Measurements from ENCODE around the gene BPI.
"Not testable (repeated sequence)": the region's sequence is repeated elsewhere in the genome, so short reads cannot be mapped to it uniquely, and the experiment has no call there.

BPI gene

GRCh38 chr20:38339521-38339896, 35.6 kb downstream of the BPI start:
- not testable (repeated sequence) for DNase-seq

DNA sequence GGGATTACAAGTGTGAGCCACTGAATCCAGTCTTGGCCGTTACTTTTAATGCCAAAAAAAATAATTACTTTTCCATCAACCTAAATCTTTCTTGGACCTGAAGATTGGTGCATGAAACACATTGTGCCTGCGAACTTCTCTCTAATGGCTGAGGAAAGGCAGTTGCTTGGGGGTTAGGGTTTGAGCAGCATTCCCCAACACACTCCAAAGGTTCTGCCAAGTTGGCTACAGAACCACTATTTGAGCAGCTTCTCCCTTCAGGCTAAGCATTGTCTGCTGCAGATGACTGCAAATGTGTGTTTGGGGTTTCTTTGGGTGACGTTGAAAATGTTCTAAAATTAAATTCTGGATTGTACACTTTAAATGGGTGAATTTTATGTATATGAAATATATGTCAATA, 36.0 kb downstream of the BPI start:
- no peak for DNase-seq

DNA sequence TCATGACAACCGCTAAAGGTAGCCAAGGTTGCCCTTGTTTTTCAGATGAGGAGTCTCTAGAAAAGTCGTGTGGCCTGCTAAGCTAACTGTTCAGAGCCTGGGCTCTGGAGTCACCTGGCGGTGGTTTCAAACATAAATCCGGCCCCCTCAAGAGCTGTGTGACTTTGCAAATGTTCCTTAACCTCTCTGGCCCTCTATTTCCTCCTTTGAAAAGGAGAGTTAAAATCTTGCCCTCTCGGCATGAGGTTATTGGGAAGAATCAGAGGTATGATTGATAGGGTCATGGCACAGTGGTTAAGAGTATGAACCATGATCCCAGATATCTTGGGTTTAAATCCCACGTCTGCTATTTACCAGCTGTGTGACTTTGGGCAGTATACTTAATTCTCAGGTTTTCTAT, 36.7 kb downstream of the BPI start:
- DNase-seq, result no peak

DNA sequence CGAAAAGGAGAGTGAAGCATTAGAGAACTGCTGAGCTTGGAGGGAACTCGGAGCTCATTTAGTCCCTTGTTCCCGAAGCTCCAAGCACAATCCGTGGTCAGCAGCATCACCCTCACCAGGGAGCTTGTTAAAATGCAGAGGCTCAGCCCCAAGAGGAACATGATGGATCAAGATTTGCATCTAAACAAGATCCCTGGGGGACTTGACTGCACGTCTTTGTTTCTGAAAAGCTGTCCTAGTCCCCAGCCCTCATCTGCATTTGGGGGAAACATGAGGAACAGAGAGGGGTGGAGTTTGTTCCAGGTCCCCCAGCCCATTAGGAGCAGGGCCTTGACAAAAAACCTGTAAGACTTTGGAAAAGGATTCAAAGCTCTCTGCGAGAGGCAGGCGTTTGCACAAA, 38.3 kb downstream of the BPI start:
- no peak for DNase-seq

DNA sequence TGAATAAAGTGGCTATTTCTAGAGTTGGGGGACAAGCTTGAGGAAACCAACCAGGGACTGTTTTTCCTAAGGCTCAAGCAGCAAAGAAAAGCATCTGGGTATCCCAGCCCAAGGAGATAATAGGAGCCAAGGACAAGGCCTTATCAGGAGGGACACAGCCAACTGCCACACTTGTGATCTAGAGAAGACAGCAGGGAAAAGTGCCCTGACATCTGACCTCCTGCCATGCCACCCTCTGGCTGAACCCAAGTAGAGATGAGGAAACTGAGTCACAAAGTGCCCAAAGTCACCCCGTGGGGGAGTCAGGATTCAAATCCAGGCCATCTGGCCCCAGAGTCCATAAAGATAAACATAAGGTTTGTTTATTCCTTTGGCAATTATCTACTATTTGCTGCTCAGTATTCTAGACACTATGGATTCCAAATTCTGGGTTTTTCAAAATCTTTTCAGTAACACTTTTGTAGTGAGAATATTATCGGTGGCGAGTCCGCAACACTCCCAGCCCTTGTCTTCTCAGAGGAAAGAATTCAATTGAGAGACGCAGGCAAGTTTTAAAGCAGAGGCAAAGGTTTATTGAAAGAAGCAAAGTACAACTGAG, 38.9 kb downstream of the BPI start:
- DNase-seq, result no peak

DNA sequence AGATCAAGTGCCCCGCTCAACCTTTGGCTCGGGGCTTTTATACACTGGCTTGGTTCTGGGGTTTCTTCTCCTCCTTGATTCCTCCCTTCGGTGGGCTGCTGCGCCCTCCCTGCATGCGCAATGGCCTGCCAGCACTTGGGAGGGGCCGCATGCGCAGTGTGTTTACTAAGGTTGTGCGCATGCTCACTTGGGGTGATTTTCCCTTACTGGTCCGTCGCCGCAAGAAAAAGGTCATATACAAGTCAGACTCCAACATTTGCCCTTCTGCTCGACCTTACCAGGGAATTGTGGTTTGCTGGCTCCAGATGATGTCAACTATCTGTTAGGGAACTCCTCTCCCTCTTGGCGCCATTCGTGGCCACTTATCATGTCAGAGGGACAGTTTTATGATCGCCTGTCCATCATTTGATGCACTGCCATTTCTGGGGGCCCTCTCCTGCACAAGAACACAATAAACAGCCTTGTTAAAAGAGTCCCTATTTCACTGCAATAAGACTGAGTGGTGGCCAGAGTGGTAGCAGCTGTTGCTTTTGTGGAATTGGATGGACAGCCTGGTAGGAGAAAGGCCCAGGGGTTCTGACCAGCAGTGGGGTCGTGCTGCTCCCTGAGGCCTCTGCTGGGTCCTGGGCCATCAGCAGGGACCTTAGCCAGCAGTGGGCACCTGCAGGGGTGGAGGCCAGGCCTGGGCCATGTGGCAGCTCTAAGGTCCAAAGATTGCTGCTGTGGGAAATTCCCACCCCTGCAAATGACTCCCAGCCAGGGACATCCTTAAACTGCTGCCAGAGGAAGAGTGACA, 39.6 kb downstream of the BPI start:
- peak; percentile 57 for DNase-seq

DNA sequence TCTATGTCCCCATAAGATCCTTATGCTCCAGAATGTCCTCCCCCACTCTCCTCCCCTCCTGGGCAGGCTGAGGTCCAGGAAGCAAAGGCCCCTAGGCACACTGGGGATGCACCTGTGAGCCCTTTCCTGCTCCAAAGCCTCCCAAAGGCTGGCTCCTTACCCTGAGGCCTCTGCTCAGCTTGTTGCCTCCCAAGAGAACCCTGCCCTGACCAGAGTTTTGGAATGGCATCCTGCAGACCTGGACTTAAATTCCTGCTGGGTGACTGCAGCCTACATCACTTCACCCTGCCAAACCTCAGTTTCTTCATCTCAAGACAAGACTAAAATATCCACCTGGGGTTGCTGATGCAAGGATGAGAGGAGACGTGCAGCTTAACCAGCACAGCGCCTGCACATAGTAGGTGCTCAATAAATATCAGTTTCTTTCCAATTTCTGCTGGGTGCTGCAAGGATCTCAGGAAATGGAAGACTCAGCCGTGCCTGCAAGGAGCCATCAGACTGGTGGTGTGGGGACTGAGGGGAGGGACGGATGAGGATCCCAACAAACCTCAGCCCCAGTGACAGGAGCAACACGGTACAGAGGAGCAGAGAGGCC, 40.2 kb downstream of the BPI start:
- DNase-seq, result no peak

- DNase-seq, result no peak
Measured at GRCh38 chr20:38345643-38346042, 41.7 kb downstream of the BPI start.

GRCh38 chr20:38346247-38346651, 42.3 kb downstream of the BPI start, which contains the start of gene LBP:
TSS of gene LBP (plus strand) at chr20:38346482. CDS start at chr20:38346517, 35 bp downstream.
- no peak for DNase-seq

- no peak for DNase-seq
Measured at GRCh38 chr20:38346741-38347140, 42.8 kb downstream of the BPI start.

- DNase-seq, result no peak
Measured at GRCh38 chr20:38349856-38350255, 45.9 kb downstream of the BPI start.

GRCh38 chr20:38350879-38351775, 47.2 kb downstream of the BPI start:
- DNase-seq, result no peak

DNA sequence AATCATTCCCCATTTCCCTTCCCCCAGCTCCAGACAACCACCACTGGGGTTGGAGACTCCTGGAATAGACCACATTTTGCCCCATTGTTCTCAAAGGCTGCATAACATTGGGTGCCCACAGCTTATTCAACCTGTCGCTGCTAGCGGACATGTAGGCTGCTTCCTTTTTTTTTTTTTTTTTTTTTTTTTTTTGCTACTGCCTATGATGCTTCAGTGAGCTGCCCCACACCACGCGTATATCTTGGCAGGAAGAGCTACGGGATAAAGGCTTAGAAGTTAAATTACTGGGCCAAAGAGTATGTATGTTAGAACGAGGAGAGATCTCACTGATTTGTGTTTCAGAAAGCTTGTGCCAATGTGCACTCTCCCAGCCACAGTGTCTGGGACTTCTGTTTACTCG, 49.4 kb downstream of the BPI start:
- no peak for DNase-seq

- DNase-seq, result no peak
Measured at GRCh38 chr20:38354227-38354626, 50.3 kb downstream of the BPI start.

GRCh38 chr20:38355161-38356012, 51.4 kb downstream of the BPI start:
- no peak for DNase-seq

- no peak for DNase-seq
Measured at GRCh38 chr20:38357653-38358207, 53.8 kb downstream of the BPI start.

DNA sequence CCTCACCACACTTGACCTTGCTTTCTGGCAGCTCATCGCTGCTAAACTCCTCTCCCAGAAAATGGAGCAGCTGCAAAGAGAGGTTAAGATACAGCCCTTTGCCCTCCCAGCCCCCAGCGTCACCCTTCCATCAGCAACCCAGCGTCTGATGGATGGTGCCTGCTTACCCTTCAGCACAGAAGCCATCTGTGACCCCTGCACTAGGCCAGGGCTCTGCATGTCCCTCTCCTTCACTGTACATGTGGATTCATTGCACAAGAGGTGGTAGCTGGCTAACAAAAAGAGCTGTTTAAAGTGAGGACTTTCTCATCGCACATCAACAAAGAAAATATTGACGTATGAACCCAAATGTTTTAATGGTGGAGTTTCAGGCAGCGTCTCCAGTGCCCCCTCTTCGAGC, 54.6 kb downstream of the BPI start:
- no peak for DNase-seq

DNA sequence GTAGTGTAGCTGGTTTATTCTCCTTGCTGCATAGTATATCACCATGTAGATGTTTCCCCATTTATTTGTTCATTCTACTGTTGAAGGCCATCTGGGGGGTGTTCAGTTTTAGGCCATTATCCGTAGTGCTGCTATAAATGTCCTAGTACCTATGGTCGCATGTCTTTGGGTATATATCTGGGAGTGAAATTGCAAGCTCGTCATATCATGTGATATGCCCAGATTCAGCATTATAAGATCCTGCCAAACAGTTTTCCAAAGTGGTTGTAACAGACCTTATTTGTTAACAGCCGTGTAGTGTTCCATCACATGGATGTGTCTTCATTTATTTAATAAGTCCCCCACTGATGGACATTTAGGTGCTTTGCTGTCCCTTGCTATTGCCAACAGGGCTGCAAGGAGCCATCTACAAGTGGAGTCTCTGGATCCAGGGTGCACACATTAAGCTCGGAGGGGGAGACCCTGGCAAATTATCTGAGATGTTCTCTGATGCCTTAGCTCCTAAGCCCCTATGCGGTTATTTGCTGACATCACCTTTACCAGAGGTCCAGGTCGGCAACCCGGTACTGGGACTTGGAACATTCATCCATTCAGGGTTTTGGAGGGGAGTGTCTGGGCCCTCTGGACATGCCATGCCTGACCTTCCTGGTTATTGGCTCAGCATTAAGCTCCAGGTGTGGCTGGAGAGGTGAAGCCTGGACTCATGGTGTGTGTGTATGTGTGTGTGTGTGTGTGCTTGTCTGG, 59.2 kb downstream of the BPI start:
- DNase-seq, result no peak

GRCh38 chr20:38369389-38369788, 65.4 kb downstream of the BPI start:
- DNase-seq, result no peak

DNA sequence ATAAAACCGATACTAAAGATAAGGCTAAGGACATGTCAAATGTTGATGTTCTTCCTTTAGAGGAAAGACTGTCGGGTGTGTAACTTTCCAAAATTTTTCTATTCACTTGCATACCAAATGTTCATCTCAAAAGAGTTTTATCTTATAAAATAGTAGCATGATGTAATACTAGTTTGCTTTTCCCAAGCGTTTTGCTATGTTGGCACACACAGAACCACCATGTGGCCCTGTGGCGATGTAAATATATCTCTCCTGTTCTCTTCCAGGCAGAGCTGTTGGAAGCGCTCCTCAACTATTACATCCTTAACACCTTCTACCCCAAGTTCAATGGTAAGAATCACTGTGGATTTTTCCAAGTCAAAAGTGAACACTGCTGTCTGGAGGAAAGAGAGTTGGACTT, 68.8 kb downstream of the BPI start:
- DNase-seq, result no peak

DNA sequence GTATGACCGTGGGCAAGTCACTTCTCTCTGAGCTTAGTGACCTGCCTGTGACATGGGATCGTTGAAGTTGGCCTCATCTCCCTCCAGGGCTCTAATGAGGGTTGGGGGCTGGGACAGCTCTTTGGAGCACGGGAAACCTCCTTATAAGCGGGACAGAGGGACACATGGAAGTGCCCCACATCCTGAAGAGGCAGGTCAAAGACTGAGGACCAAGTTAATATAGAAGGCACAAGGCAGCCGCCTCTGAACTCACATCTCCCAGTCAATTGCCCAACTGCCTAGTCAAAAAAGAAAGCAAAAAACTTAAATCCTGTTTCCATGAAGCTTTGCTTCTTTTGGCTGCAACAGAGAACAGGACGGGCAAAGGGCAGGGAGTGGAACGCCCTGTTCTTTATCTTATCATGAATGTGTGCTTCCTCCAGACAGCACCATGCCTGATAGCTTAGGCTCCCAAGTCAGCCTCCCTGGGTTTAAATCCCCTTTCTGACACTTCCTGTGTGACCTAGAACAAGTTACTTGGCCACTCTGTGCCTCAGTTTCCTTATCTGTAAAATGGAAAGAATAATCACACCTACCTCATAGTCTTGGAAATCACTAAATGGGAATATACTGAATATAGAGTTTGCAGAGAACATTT, 69.4 kb downstream of the BPI start:
- no peak for DNase-seq

All from left hindlimb (tissue), 1 donor.